ENCODE data around the gene DLG3.
A peak's percentile ranks its signal among the peaks of the same experiment; 100 is the strongest.

DLG3 gene

DNA sequence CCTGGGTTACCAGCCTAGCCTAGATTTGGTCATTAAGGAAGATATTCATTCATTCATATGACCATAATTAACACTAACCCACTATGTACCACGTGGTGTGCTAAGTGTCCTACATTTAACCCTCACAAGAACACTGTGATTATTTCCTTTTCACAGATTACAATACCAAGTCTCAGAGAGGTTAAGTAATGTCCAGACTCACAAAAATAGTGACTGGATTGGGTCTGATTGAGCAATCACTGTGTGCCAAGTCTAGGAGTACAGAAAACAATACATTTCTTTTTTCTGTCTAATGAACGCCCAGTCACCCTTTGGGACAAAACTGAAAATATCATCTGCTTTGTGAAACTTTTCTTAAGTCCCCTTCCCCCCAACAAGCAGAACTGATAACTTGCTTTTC is 7.6 kb upstream of the DLG3 start:
- no peak for DNase-seq (ENCODE audit: low spot score)

DNA sequence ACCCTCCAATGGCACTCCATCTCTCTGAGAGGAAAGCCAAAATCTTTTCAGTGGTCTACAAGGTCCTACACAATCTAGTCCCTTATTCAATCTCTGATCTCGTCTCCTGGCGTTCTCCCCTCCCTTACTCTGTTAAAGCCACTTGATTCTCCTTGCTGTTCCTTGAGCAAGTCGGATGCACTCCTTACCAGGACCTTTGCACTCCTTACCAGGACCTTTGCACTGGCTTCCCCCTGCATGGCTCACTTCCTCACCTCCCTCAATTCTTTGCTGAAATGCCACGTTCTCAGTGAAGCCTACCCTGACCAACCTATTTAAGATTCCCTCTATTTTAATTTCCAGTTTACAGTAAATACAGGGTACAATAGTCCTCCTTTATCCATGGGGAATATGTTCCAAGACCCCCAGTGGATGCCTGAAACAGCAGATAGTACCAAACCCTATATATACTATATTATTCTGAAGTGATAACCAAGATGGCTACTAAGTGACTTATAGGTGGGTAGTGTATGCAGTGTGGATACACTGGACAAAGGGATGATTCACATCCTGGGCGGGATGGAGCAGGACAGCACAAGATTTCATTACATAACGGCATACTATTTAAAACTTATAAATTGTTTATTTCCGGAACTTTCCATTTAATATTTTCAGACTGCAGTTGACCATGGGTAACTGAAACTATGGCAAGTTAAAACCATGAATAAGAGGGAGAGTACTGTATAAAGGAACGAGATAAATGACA is 6.5 kb upstream of the DLG3 start:
- no peak for DNase-seq (ENCODE audit: low spot score)

DNA sequence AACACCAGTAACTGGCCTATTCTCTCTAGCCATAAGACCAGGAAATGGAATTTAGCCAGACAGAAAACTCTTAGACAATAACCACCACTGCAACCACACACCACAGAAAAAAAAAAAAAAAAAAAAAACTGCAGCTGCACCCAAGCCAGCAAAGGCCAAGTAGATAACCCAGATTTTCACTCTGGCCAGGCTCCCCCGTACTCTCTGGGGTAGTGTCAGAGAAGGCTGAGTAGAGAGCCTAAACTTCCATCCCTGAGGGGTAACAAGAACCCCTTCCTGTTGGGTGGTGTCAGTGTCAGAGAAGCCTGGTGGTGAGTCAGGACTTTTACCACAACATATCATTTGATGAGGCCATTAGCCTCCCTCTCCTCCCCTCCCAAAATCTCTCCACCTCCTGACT is 5.6 kb upstream of the DLG3 start:
- no peak for DNase-seq (ENCODE audit: low spot score)

DNA sequence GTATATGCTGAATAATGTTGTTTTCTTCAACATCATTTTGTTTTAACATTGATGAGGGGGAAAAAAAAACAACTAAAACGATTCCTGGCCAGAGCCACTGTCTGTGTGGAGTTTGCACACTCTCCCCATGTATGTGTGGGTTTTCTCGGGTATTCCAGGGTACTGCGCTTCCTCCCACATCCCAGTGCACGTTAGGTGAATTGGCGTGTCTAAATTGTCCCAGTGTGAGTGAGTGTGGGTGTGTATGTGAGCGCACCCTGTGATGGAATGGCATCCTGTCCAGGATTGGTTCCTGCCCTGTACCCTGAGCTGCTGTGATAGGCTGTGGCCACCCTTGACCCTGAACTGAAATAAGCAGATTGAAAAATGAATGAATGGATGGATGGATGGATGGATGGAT is 2.4 kb upstream of the DLG3 start:
- no peak for DNase-seq (ENCODE audit: low spot score)

DNA sequence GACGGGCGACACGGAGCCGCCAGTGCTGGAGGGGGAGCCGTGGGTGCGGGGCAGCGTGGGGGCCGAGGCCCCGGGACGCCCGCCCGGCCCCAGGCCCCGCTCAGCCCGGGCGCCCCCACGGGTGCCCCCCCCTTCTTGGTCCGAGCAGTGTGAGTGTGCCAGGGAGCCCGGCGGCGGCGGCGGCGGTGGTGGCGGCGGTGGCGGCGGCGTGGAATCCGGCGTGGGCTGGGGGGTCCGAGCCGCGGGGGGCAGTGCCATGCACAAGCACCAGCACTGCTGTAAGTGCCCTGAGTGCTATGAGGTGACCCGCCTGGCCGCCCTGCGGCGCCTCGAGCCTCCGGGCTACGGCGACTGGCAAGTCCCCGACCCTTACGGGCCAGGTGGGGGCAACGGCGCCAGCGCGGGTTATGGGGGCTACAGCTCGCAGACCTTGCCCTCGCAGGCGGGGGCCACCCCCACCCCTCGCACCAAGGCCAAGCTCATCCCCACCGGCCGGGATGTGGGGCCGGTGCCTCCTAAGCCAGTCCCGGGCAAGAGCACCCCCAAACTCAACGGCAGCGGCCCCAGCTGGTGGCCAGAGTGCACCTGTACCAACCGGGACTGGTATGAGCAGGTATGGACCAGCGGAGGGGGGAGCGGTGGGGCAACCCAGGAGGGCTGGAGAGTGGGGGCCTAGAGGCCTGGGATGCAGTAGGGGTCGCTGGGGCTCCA is 466 bp downstream of the DLG3 start:
- DNase-seq (ENCODE audit: low spot score), result no peak

DNA sequence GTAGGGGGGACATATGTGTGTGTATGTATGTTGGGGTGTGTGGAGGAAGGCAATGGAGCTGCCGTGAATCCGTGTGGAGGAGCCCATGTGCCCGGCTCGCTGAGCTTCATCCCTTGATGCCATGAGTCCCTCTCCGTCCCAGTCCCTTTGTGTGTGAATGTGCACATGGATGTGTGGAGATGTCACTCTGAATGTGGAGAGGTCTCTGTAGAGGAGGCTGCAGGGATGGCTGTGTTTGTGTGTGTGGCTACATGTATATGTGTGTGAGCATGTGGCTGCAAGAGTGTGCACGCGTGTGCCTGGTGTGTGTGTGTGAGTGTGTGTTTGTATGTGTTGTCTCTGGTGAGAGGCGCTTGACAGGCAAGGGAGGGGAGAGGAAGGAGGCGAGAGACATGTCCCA is 1.3 kb downstream of the DLG3 start:
- DNase-seq (ENCODE audit: low spot score), result no peak

DNA sequence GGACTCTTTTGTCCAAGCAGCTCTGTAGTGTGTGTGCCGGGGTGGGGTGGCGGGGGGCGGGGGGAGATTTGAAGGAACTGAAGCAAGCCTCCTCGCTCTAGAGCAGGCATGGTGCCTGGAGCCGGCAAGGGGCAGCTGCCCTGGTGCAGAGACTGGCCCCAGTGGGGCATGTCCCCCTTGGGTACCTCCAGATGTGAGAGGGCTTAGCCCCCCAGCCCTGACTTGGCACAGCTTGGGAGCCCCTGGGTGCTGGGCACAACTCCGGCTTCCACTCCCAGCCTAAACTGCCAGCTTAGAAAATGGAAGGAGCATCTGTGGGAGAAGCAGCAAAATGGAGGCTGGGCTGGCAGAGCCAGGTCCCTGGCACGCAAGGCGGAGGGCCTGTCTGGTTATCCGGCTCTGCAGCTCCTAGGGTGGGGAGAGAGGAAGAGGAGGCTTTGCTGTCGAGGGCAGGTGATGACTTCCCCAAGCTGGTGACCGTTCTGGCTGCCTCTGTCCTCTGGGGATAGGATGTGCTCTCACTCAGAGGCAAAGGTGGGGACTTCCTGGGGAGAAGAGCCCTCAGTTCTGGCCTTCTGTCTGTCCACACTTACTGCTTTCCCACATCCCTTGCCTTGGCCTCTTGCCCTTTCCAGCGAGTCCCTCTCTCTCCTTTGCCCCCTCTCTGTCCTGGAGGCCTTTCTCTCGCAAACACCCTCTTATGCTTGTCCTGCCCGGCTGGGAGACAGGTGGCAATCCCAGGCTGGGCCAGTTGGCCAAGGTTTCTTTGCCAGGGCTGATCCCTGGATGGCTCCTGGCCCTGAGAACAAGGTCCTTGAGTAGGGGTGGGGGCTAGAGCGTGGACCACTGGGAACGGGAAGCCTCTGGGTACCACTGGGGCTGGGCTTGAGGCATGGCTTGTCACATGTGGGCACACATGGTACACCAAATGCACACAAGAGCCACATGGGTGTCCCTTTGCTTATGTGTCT is 2.0 kb downstream of the DLG3 start:
- no peak for DNase-seq (ENCODE audit: low spot score)

DNA sequence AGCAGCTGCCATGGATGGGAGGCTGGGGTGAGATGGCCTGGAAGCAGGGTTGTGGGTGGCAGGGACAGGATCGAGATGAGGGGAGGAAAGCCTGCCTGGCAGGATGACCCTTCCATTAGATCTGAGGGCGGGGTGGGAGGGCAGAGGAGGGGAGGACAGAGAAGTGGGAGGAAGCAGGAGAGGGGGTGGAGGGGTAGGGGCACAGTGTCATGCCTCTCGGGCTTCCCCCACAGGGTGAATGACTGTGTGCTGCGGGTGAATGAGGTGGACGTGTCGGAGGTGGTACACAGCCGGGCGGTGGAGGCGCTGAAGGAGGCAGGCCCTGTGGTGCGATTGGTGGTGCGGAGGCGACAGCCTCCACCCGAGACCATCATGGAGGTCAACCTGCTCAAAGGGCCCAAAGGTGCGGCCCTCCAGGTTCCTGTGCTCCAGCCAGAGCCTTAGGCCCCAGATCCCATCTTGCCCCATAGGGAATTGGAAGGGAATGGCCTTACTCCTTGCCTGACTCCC is 4.9 kb downstream of the DLG3 start:
- no peak for DNase-seq (ENCODE audit: low spot score)

DNA sequence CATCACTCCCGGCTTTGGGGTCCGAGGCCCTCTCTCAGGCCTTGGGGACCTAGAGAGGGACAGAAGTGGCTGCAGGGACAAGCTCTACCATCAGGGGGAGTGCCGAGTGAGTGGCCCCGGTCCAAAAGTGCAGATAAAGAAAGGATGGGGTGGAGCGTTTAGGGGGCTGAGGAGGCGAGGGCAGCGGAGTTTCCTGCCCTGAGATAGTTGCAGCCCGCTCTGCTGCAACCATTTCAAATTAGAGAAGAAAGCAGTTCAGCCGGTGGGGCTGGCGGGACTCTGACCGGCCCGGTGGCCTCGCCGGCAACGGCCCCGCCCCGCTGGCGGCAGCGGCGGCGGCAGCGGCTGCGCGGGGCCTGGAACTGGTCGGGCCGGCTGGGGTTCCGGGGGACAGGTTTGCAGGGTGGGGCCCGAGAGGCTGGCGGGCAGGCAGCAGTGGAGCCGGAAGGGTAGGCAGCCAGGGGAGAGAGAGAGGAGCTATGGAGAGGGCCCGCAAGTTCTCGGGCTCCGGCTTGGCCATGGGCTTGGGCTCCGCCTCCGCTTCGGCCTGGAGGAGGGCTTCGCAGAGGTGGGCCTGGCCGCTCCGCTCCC is 7.6 kb downstream of the DLG3 start:
- DNase-seq (ENCODE audit: low spot score), result no peak

DNA sequence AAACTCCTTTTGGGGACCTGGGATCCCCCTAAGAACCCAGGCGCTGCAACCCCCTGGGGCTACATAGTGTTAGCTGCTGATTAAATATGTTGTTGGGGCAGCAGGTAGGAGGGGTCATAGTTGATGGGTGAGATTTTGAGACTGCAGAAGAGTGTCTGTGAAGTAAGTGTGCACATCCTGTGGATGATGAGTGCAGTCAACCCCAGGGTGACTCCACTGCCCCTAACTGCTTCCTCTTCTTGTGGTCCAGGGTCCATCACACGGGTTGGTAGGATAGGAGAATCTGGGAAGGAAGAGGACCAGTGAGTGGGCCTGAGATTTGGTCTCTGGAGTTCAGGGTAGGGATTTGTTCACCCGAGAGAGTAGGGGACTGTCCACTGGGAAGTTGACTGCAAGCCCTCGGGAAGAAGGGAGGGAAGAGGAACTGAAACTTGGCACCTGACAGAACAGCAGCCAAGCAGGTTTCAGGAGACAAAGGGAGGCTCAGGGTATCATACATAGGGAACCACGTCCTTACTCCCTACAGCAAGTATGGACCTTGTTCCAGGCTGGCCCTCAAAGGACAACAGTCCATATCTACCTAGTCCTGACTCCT is 8.5 kb downstream of the DLG3 start:
- no peak for DNase-seq (ENCODE audit: low spot score)

DNA sequence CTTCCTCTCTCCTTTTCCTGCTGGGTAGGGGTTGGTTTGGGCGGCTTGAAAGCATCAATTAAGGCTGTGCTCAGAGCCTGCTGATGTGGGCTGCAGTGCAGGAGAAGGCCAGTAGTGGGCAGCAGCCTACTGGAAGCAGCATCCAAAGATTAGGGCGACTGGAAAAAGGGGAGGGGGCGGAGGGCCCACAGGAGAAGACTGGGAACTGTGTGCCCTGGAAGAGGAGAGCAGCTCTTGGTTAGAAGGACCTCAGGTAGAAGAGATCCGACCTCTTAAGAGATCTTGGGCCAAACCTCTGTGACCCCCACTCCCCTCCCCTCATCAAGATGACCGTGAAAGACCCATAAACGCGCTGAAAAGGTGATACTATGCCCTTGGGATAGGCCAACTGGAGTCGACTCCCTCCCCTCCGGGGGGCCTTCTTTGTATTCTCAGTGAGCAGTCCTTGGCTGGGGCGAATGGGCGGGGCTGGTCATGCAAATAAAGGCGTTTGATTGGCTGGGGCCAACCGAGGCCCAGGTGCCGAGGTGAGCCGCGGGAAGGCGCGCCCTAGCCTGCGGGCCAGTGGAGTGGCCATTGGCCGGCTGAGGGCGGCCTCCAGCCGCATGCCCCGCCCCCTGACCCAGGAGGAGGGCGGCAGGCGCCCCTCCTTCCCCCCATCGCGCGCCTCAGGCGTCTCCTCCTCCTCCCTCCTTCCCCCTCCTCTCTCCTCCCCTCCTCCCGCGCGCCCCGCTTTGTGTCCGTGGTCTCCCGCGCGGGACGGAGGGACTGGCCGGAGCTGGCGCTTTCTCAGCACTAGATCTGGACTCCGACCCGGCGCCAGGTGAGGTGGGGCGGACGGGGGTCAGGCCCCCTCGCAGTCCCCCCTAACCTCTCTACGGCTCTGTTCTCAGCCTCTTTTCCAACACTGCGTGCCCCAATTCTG is 10.1 kb downstream of the DLG3 start:
- DNase-seq (ENCODE audit: low spot score), result peak; percentile 93

DNA sequence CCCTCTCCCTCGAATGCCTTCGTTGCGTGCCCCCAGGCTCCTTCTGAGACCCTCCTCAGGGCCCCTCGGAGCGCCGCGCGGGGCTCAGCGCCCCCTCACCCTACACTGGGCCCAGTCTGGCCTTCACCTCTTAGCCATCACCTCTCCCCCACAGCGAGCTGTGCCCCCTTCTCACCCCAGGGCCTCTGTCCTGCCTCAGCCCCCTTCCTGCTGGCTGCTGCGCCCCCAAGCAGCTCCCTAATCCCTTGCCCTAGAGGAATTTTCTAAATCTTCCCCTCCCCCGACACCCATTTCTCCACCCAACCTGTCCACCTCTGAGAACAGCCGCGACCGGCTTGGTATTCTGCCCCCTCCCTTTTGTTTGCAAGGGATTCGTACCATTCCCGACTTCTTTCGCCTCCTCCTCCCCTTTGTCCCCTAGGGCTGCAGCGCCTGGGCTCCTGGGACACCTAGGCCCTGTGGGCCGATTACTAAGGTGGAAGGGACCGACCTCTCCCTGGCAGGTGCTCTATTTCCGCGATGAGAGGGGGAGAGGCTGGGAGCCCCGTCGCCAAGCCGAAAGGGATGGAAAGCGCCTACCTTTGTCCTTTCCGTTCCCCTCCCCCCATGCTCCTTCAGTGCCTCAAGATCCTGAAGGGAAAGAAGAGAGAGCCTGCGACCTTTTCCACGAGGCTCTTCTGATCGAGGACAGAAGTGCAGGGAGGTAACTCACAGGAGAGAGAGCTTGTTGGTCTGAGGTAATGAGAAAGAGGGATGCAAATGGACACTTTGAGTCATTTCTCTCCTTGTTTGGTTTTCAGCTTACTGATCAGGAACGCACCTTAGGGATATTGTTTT is 10.9 kb downstream of the DLG3 start:
- DNase-seq (ENCODE audit: low spot score), result no peak

DNA sequence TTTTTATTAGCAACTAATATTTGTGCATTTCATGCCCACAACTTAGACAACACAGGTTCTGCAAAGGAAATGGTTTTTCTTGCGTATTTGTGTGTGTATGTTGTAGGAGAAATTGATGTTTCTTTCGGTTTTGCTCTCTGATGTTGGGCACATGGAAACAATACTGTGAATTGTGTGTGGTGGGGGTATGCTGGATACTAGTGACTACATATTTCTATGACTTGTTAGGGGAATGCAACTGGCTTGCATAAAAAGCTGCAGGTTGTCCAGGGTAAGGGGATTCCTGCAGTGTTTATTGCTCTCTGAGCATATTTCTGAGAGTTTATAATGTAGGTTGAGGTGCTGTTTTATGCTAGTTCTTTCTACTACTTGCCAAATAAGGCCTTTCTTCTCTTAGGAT is 11.6 kb downstream of the DLG3 start:
- no peak for DNase-seq (ENCODE audit: low spot score)

DNA sequence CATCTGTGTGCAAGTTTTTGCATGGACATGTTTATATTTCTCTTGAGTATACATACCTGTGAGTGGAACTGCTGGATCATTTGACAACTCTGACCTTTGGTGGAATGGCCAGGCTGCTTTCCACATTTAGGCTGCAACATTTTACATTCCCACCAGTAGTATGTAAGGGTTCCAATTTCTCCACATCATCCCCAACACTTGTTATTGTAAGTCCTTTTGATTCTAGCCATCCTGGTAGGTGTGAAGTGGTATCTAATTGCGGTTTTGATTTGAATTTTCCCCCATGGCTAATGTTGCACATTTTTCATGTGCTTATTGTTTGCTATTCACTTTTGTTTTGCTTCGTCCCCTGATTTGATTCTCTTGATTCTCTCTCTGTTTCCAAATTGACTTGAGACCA is 16.4 kb downstream of the DLG3 start:
- no peak for DNase-seq (ENCODE audit: low spot score)

DNA sequence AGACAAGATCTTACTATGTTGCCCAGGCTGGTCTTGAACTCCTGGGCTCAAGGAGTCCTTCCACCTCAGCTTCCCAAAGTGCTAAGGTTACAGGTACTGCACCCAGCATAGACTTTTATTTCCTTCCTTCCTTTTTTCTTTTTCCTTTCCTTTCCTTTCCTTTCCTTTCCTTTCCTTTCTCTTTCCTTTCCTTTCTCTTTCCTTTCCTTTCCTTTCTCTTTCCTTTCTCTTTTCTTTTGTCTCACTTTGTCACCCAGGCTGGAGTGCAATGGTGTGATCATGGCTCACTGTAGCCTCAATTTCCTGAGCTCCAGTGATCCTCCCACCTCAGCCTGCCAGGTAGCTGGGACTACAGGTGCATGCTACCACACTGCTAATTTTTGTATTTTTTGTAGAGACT is 19.4 kb downstream of the DLG3 start:
- DNase-seq (ENCODE audit: low spot score), result no peak

DNA sequence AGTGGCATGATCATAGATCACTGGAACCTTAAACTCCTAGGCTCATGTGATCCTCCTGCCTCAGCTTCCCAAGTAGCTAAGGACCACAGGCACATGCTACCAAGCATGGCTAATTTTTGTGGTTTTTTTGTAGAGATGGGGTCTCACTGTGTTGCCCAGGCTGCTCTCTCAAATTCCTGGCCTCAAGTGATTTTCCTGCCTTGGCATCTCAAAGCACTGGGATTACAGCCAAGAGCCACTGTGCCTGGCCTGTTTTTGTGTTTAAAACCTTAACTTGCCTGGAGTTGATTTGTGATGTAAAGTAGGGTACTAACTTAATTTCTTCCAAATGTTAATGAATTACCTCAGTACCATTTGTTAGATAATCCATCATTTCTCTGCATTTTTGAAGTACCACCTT is 22.3 kb downstream of the DLG3 start:
- DNase-seq (ENCODE audit: low spot score), result no peak

DNA sequence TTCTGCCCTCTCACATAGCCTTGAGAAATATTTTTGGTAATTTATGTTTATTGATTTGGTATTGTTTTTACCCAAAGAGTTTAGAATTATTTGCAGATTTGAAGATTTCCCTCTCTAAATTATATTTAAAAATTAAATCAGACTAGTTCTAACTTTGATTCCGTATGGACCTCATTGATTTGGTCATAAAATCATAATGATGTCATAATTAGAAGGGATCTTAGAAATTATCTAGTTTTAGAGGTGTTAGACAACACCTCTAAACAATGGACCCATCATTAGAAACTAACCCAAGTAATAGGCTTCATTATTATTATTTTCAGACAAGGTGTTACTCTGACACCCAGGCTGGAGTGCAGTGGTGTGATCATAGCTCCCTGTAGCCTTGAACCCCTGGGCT is 24.1 kb downstream of the DLG3 start:
- DNase-seq (ENCODE audit: low spot score), result no peak

DNA sequence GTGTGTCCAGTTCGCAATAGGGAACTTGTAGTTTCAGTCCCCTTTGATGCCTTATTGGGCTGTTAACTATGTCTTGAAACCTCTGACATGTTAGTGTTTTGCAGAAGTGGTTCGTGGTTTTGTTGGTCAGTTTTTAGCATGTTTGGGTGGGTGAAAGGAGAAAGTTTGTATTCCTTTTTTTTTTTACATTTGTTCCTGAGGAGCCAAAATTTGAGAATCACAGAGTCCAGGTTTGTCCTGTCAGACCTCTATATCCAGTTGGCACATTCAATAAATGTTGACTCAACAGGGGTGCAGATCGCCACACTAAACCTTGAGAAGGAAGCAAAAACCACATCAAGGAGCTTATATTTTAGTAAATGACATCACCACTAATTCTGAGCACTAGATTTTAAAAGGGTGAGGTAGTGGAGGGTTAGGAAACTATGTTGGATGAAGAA is 26.2 kb downstream of the DLG3 start:
- no peak for DNase-seq (ENCODE audit: low spot score)

All from SK-N-DZ (cell line).